ENCODE results near the gene SLC25A39. TPM values are rescaled to one million over a fixed set of nuclear protein-coding genes. Genes with fewer than 3 reads are reported as not detected.

The SLC25A39 gene
- total and polyA plus RNA-seq, 9 of the 15 experiments (the other 6 are each of a cell fraction or from before 2014, with no cell fraction given) = 4.8 to 267 (median 140) TPM

GRCh38 chr17:44326861-44327444 is 2.3 kb upstream of the SLC25A39 start:
- FAIRE-seq = peak; percentile 89
- peak overlapping the region in 1 of 2 experiments; percentile 74; a peak in 1 of 4 replicates for H3K9ac ChIP-seq (ENCODE audit: insufficient read depth in 1 of 2, low read depth in 2 of 2, low read length in 2 of 2)
- TF ChIP-seq PCBP2 (IDR thresholded peaks at IDR 0.05; ENCODE audit: low read depth, low read length, poor library complexity, severe bottlenecking) (no peak), SMAD4 (CRISPR knock-in tag; conservative IDR thresholded peaks at IDR 0.05) (peak; percentile 44; the same call in 1 of the 2 replicates), ZKSCAN1 (IDR thresholded peaks at IDR 0.05; ENCODE audit: low read depth, low read length) (peak; percentile 60; the same call in 1 of the 2 replicates), GTF2F1 (IDR thresholded peaks at IDR 0.05; ENCODE audit: low read depth, low read length) (no peak), MTA3 (IDR thresholded peaks at IDR 0.05; ENCODE audit: borderline replicate concordance) (no peak; the same call in 1 of the 2 replicates), HNRNPL (IDR thresholded peaks at IDR 0.05; ENCODE audit: low read depth, low read length) (no peak), FOSL1 (tag; conservative IDR thresholded peaks at IDR 0.05) (no peak), ZNF165 (CRISPR knock-in tag; IDR thresholded peaks at IDR 0.05; ENCODE audit: borderline replicate concordance) (no peak), KAT7 (CRISPR knock-in tag; IDR thresholded peaks at IDR 0.05; ENCODE audit: borderline replicate concordance) (no peak), RBM15 (IDR thresholded peaks at IDR 0.05; ENCODE audit: insufficient read depth, low read length) (no peak), SIN3A (IDR thresholded peaks at IDR 0.05; ENCODE audit: borderline replicate concordance in 2 of 2, control insufficient read depth in 1 of 2, low read depth in 2 of 2, low read length in 2 of 2) (peak; percentile 70 to 90; a peak in 3 of 4 replicates), ZNF507 (tag; conservative IDR thresholded peaks at IDR 0.05) (no peak), BACH1 (tag; IDR thresholded peaks at IDR 0.05) (no peak), ZNF277 (CRISPR knock-in tag; IDR thresholded peaks at IDR 0.05; ENCODE audit: borderline replicate concordance) (no peak), FOXK2 (conservative IDR thresholded peaks at IDR 0.05 in 1 of 2, IDR thresholded peaks at IDR 0.05 in 1 of 2; ENCODE audit: low read depth in 2 of 2) (peak in 1 of 2 experiments; percentile 20; a peak in 1 of 4 replicates), RBFOX2 (IDR thresholded peaks at IDR 0.05; ENCODE audit: low read depth, low read length) (no peak), TCF7L2 (IDR thresholded peaks at IDR 0.05; ENCODE audit: low read depth, low read length) (no peak), TBP (optimal IDR thresholded peaks at IDR 0.05; ENCODE audit: low read depth, low read length) (peak; percentile 39), MAFG (tag; conservative IDR thresholded peaks at IDR 0.05) (no peak), RBM39 (optimal IDR thresholded peaks at IDR 0.05; ENCODE audit: low read depth, low read length) (no peak)
- TF ChIP-seq, protein P1, sequence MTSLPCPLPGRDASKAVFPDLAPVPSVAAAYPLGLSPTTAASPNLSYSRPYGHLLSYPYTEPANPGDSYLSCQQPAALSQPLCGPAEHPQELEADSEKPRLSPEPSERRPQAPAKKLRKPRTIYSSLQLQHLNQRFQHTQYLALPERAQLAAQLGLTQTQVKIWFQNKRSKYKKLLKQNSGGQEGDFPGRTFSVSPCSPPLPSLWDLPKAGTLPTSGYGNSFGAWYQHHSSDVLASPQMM (CRISPR knock-in tag; IDR thresholded peaks at IDR 0.05) = no peak

More at GRCh38 chr17:44326861-44327444, 2.3 kb upstream of the SLC25A39 start:
- peak overlapping the region; percentile 8; the same call in 1 of the 3 replicates for H3K27ac ChIP-seq (ENCODE audit: extremely low read depth, low read depth, low read length)
- DNase-seq (ENCODE audit: extremely low read depth in 1 of 4, low spot score in 3 of 4) (peak; percentile 89 to 97 (median 92)), ATAC-seq (peak; percentile 84)
- H3K79me2 ChIP-seq (ENCODE audit: control insufficient read depth, insufficient read depth, low read length) = peaks cover 30% of the 10 kb centered on the region
- no peak overlapping the region for H3K4me3 ChIP-seq
- H3K27me3 ChIP-seq (ENCODE audit: control insufficient read depth in 2 of 2, insufficient read depth in 2 of 2, low read length in 2 of 2) = no peaks in the 10 kb centered on the region
- no peaks in the 10 kb centered on the region for H4K20me1 ChIP-seq (replicated peaks; ENCODE audit: control insufficient read depth, insufficient read depth, low read length)
- peak overlapping the region; percentile 51; the same call in 1 of the 2 replicates for H3K4me2 ChIP-seq (ENCODE audit: insufficient read depth, low read length)
- H3K9me3 ChIP-seq (replicated peaks; ENCODE audit: control insufficient read depth, insufficient read depth, low read depth, low read length) = no peaks in the 10 kb centered on the region
- intact Hi-C loops (cut with micrococcal nuclease) (no loop called here), in situ Hi-C loops (cut with MboI) (loop anchor here (5.0 to 25.0 kb wide), 2 partner anchors 115 to 390 kb away; partner anchors contain the start of gene PPY)
- peaks cover 11 to 58% of the 10 kb centered on the region in 2 experiments; a peak in 4 of 5 replicates for H3K4me1 ChIP-seq (replicated peaks in 1 of 2; ENCODE audit: control insufficient read depth in 2 of 2, insufficient read depth in 2 of 2, low read length in 2 of 2)
- peaks cover 12% of the 10 kb centered on the region; the same call in 2 of the 3 replicates for H3K36me3 ChIP-seq (ENCODE audit: control insufficient read depth, insufficient read depth, low read length)
- CTCF ChIA-PET (ENCODE audit: low intra/inter-chr PET ratio) = interaction anchor here (3.6 kb wide), 1 partner anchor 116 kb away, joined by 16 read pairs; no protein-coding TSS in a partner anchor
- POLR2A ChIA-PET = interaction anchor here (0.6 to 1.0 kb wide), 9 partner anchors 9 to 131 kb away, joined by 3 to 7 read pairs (median 3); no protein-coding TSS in a partner anchor
- WGBS (ENCODE audit: insufficient coverage, low coverage, missing lambda C conversion rate) = 39% methylated on average over 21 of the region's 31 CpGs
- no peaks in the 10 kb centered on the region for H3K9me1 ChIP-seq (ENCODE audit: control insufficient read depth, insufficient read depth, low read length)
- no TSS peak for BruUV-seq (replicated peaks)
- H2AFZ ChIP-seq (ENCODE audit: low read depth, low read length) = peak overlapping the region; percentile 58
